ENCODE data around the gene NCOR2. TPM values are rescaled to one million over a fixed set of nuclear protein-coding genes. Genes with fewer than 3 reads are reported as not detected.

Gene NCOR2
- total RNA-seq, 1 experiment from 2014 or later: 8.7 TPM

- no peak for DNase-seq (ENCODE audit: low read depth)
These were observed 7.1 kb downstream of the NCOR2 start for GRCh38 chr12:124560146-124560890.

- DNase-seq (ENCODE audit: low read depth): no peak
These were observed 8.0 kb downstream of the NCOR2 start for GRCh38 chr12:124559182-124560017.

GRCh38 chr12:124558313-124558712 lies 9.1 kb downstream of the NCOR2 start:
- no peak for DNase-seq (ENCODE audit: low read depth)

GRCh38 chr12:124557518-124558223 lies 9.7 kb downstream of the NCOR2 start:
- DNase-seq (ENCODE audit: low read depth): no peak

- no peak for DNase-seq (ENCODE audit: low read depth)
These were observed 10.4 kb downstream of the NCOR2 start for GRCh38 chr12:124556896-124557501.

- DNase-seq (ENCODE audit: low read depth): no peak
These were observed 11.3 kb downstream of the NCOR2 start for GRCh38 chr12:124556074-124556466.

- DNase-seq (ENCODE audit: low read depth): no peak
These were observed 12.0 kb downstream of the NCOR2 start for GRCh38 chr12:124555168-124556073.

- DNase-seq (ENCODE audit: low read depth): no peak
These were observed 12.9 kb downstream of the NCOR2 start for GRCh38 chr12:124554429-124555029.

- no peak for DNase-seq (ENCODE audit: low read depth)
These were observed 13.5 kb downstream of the NCOR2 start for GRCh38 chr12:124553862-124554428.

- peak; percentile 38 for DNase-seq (ENCODE audit: low read depth)
These were observed 15.9 kb downstream of the NCOR2 start for GRCh38 chr12:124551268-124552144.

GRCh38 chr12:124550123-124551089 lies 17.0 kb downstream of the NCOR2 start:
- peak; percentile 50 for DNase-seq (ENCODE audit: low read depth)

- no peak for DNase-seq (ENCODE audit: low read depth)
These were observed 17.8 kb downstream of the NCOR2 start for GRCh38 chr12:124549629-124550028.

- DNase-seq (ENCODE audit: low read depth): peak; percentile 74
These were observed 18.5 kb downstream of the NCOR2 start for GRCh38 chr12:124548854-124549378.

GRCh38 chr12:124547626-124548025 lies 19.8 kb downstream of the NCOR2 start:
- no peak for DNase-seq (ENCODE audit: low read depth)

- no peak for DNase-seq (ENCODE audit: low read depth)
These were observed 21.6 kb downstream of the NCOR2 start for GRCh38 chr12:124545508-124546418.

- DNase-seq (ENCODE audit: low read depth): no peak
These were observed 22.4 kb downstream of the NCOR2 start for GRCh38 chr12:124544983-124545382.

All from RPMI7951 (cell line).